H9 (cell line): ENCODE results near the gene FARS2. TPM values are rescaled to one million over a fixed set of nuclear protein-coding genes. Genes with fewer than 3 reads are reported as not detected.

Source experiments
- DNase-seq: peaks from one replicate; pipeline ENCODE4 v3.0.0-alpha.2; 2017
- H2AFZ ChIP-seq: one replicate; pipeline ENCODE4 v1.6.1; 2013; ENCODE audit warnings: mild to moderate bottlenecking, low read length, control low read depth, moderate library complexity
- H2AK5ac ChIP-seq: 2 replicates; pipeline ENCODE4 v1.6.1; 2013; ENCODE audit warnings: low read length, control low read depth, mixed read lengths; ENCODE audit not compliant: insufficient read length
- H2BK120ac ChIP-seq: one replicate; pipeline ENCODE4 v1.6.1; 2013; ENCODE audit warnings: low read depth, mild to moderate bottlenecking, low read length, control low read depth, inconsistent platforms; ENCODE audit not compliant: poor library complexity, severe bottlenecking
- H2BK12ac ChIP-seq: 2 replicates; pipeline ENCODE4 v1.6.1; 2013; ENCODE audit warnings: low read length, control low read depth, mixed read lengths, low read depth; ENCODE audit not compliant: insufficient read length
- H2BK15ac ChIP-seq: 2 replicates; pipeline ENCODE4 v1.6.1; 2013; ENCODE audit warnings: low read depth, low read length, control low read depth
- H2BK20ac ChIP-seq: one replicate; pipeline ENCODE4 v1.6.1; 2013; ENCODE audit warnings: low read depth, mild to moderate bottlenecking, low read length, control low read depth, inconsistent platforms; ENCODE audit not compliant: poor library complexity, severe bottlenecking
- H2BK5ac ChIP-seq: 2 replicates; pipeline ENCODE4 v1.6.1; 2013; ENCODE audit warnings: low read length, control low read depth, mixed read lengths; ENCODE audit not compliant: insufficient read length
- H3K14ac ChIP-seq: 2 replicates; pipeline ENCODE4 v1.6.1; 2013; ENCODE audit warnings: low read length, control low read depth; ENCODE audit not compliant: insufficient read depth
- H3K18ac ChIP-seq: 2 replicates; pipeline ENCODE4 v1.6.1; 2013; ENCODE audit warnings: low read depth, mild to moderate bottlenecking, mixed read lengths, low read length, control low read depth; ENCODE audit not compliant: insufficient read length
- H3K23ac ChIP-seq: 2 replicates; pipeline ENCODE4 v1.6.1; 2013; ENCODE audit warnings: low read length, control low read depth, mixed read lengths, low read depth; ENCODE audit not compliant: insufficient read length
- H3K23me2 ChIP-seq: 2 replicates; pipeline ENCODE4 v1.6.1; 2013; ENCODE audit warnings: low read depth, mild to moderate bottlenecking, mixed read lengths, low read length, control low read depth; ENCODE audit not compliant: insufficient read length, poor library complexity, severe bottlenecking
- H3K27ac ChIP-seq: 2 replicates; pipeline ENCODE4 v1.5.1; 2013; ENCODE audit warnings: low read length, control low read depth, mixed read lengths, low read depth; ENCODE audit not compliant: insufficient read length
- H3K27me3 ChIP-seq: 2 replicates; pipeline ENCODE4 v1.6.1; 2013; ENCODE audit warnings: low read length, control low read depth, inconsistent platforms; ENCODE audit not compliant: insufficient read depth
- H3K4ac ChIP-seq: 2 replicates; pipeline ENCODE4 v1.6.1; 2013; ENCODE audit warnings: low read depth, mild to moderate bottlenecking, control low read depth, inconsistent platforms, low read length, moderate library complexity
- H3K4me1 ChIP-seq: 2 replicates; pipeline ENCODE4 v1.6.1; 2013; ENCODE audit warnings: low read length, control low read depth, inconsistent platforms; ENCODE audit not compliant: insufficient read depth
- H3K4me2 ChIP-seq: 2 replicates; pipeline ENCODE4 v1.6.1; 2013; ENCODE audit warnings: low read length, control low read depth, mixed read lengths; ENCODE audit not compliant: insufficient read length, insufficient read depth
- H3K56ac ChIP-seq: 2 replicates; pipeline ENCODE4 v1.6.1; 2013; ENCODE audit warnings: low read depth, mild to moderate bottlenecking, mixed read lengths, low read length, control low read depth; ENCODE audit not compliant: insufficient read length
- H3K79me1 ChIP-seq: 2 replicates; pipeline ENCODE4 v1.6.1; 2013; ENCODE audit warnings: low read depth, mild to moderate bottlenecking, moderate library complexity, low read length, control low read depth, inconsistent platforms; ENCODE audit not compliant: insufficient read depth, poor library complexity, severe bottlenecking
- H3K79me2 ChIP-seq: 2 replicates; pipeline ENCODE4 v1.6.1; 2013; ENCODE audit warnings: low read length, control low read depth, inconsistent platforms; ENCODE audit not compliant: insufficient read depth
- H3K9ac ChIP-seq: 2 replicates; pipeline ENCODE4 v1.6.1; 2013; ENCODE audit warnings: low read length, control low read depth, mixed read lengths; ENCODE audit not compliant: insufficient read length; ENCODE audit errors: extremely low read depth
- H3K9me3 ChIP-seq: one replicate; pipeline ENCODE4 v1.6.1; 2013; ENCODE audit warnings: low read depth, low read length, inconsistent platforms; ENCODE audit not compliant: control insufficient read depth
- H3T11ph ChIP-seq: one replicate; pipeline ENCODE4 v1.6.1; 2013; ENCODE audit warnings: mild to moderate bottlenecking, low read length, control low read depth, inconsistent platforms
- H4K20me1 ChIP-seq: one replicate; pipeline ENCODE4 v1.6.1; 2013; ENCODE audit not compliant: control insufficient read depth, insufficient read length, insufficient read depth
- H4K5ac ChIP-seq: 2 replicates; pipeline ENCODE4 v1.6.1; 2013; ENCODE audit warnings: low read depth, mild to moderate bottlenecking, mixed read lengths, low read length, control low read depth; ENCODE audit not compliant: insufficient read length
- H4K8ac ChIP-seq: replicated peaks from 2 replicates; pipeline ENCODE4 v1.6.1; 2013; ENCODE audit warnings: low read length, control low read depth, mixed read lengths, low read depth; ENCODE audit not compliant: insufficient read length
- H4K91ac ChIP-seq: 2 replicates; pipeline ENCODE4 v1.6.1; 2013; ENCODE audit warnings: low read depth, mild to moderate bottlenecking, moderate library complexity, mixed read lengths, low read length, control low read depth; ENCODE audit not compliant: insufficient read length
- H3K27ac Mint-ChIP-seq, 3 experiments: 2 replicates in 2 of 3; 3 replicates in 1 of 3; pipeline ENCODE4 v1.8.0; 2020 to 2021; ENCODE audit warnings: mixed read lengths in 3 of 3, mild to moderate bottlenecking in 1 of 3, moderate library complexity in 1 of 3
- H3K27me3 Mint-ChIP-seq: 2 replicates; pipeline ENCODE4 v1.8.0; 2021; ENCODE audit warnings: low read depth, mild to moderate bottlenecking, moderate library complexity, mixed read lengths
- H3K36me3 Mint-ChIP-seq, 3 experiments: 2 replicates in 2 of 3; 3 replicates in 1 of 3; pipeline ENCODE4 v1.8.0; 2020 to 2021; ENCODE audit warnings: low read depth in 3 of 3, mixed read lengths in 3 of 3; ENCODE audit not compliant: insufficient read depth in 1 of 3
- H3K4me1 Mint-ChIP-seq, 2 experiments: 2 replicates each; pipeline ENCODE4 v1.8.0; 2020; ENCODE audit warnings: mixed read lengths in 2 of 2
- H3K4me3 Mint-ChIP-seq, 2 experiments: 2 replicates in 1 of 2; 3 replicates in 1 of 2; pipeline ENCODE4 v1.8.0; 2020 to 2021; ENCODE audit warnings: mild to moderate bottlenecking in 2 of 2, mixed read lengths in 2 of 2, moderate library complexity in 1 of 2
- H3K9me3 Mint-ChIP-seq, 2 experiments: 2 replicates in 1 of 2; 3 replicates in 1 of 2; pipeline ENCODE4 v1.8.0; 2020; ENCODE audit warnings: mild to moderate bottlenecking in 2 of 2, mixed read lengths in 2 of 2, moderate library complexity in 1 of 2
- CTCF ChIP-seq: fragments of 200-600 bp; sonication (generic); conservative IDR thresholded peaks from 3 replicates; pipeline ENCODE4 v1.8.0; 2021; ENCODE audit warnings: antibody characterized with exemption, mild to moderate bottlenecking
- WGBS: extraction: QIAGEN DNeasy Blood & Tissue Kit; methylation state at CpG from one replicate; pipeline ENCODE4 v1.1.7; 2013; ENCODE audit warnings: missing lambda C conversion rate, low lambda C conversion rate, mixed read lengths; ENCODE audit not compliant: insufficient read length; ENCODE audit errors: extremely low coverage; 5-methylcytosine and 5-hydroxymethylcytosine counted together
- total RNA-seq: library from RNA; stranded (reverse); gene quantifications from 2 replicates; pipeline ENCODE4 v1.2.1, GENCODE V29; 2021

The FARS2 gene
- total RNA-seq, 1 experiment from 2014 or later, result 8.5 TPM

- H3K79me2 ChIP-seq, result no peaks in the 10 kb centered on the region
- H3K23me2 ChIP-seq, result no peaks in the 10 kb centered on the region
- WGBS, result no CpG with 5 or more reads among the region's 2 CpGs
- H3K23ac ChIP-seq, result no peak overlapping the region
- H3K9ac ChIP-seq, result no peak overlapping the region
- Mint-ChIP-seq H3K27me3 (no peaks in the 10 kb centered on the region), H3K9me3 (no peaks in the 10 kb centered on the region), H3K4me3 (no peak overlapping the region), H3K4me1 (peaks cover 24 to 32% of the 10 kb centered on the region in 2 experiments), H3K27ac (no peak overlapping the region; a peak in 1 of 7 replicates), H3K36me3 (peaks cover 0 to 3% (median 0%) of the 10 kb centered on the region in 3 experiments; a peak in 2 of 7 replicates)
- no peak overlapping the region for H2BK15ac ChIP-seq
- H2BK120ac ChIP-seq, result no peak overlapping the region
- H3K4ac ChIP-seq, result no peak overlapping the region
- H2AFZ ChIP-seq, result no peak overlapping the region
- H3K4me2 ChIP-seq, result no peak overlapping the region
- no peak overlapping the region for H4K91ac ChIP-seq
- no peak for TF ChIP-seq CTCF
- H3K27ac ChIP-seq, result no peak overlapping the region
- H3K79me1 ChIP-seq, result peaks cover 6% of the 10 kb centered on the region
- H3K27me3 ChIP-seq, result no peaks in the 10 kb centered on the region
- H3K4me1 ChIP-seq, result no peaks in the 10 kb centered on the region
- H3K18ac ChIP-seq, result no peak overlapping the region
- H4K20me1 ChIP-seq, result peaks cover 3% of the 10 kb centered on the region
- no peak overlapping the region for H2BK5ac ChIP-seq
- no peak for DNase-seq
- H4K8ac ChIP-seq, result no peak overlapping the region
- no peak overlapping the region for H2AK5ac ChIP-seq
- no peak overlapping the region for H2BK20ac ChIP-seq
- no peak overlapping the region for H4K5ac ChIP-seq
- no peaks in the 10 kb centered on the region for H3K9me3 ChIP-seq
- H3T11ph ChIP-seq, result no peak overlapping the region
- no peak overlapping the region for H2BK12ac ChIP-seq
- no peak overlapping the region for H3K56ac ChIP-seq
- no peak overlapping the region for H3K14ac ChIP-seq
Observed at GRCh38 chr6:5241252-5241651, 20.1 kb upstream of the FARS2 start.
